ENCODE data around the gene MED10.

- TF ChIP-seq CTCF (IDR thresholded peaks at IDR 0.05; ENCODE audit: poor library complexity) (no peak), EZH2 (IDR thresholded peaks at IDR 0.05; ENCODE audit: borderline replicate concordance) (no peak), EZH2phosphoT487 (IDR thresholded peaks at IDR 0.05; ENCODE audit: low read depth, severe bottlenecking, unreplicated experiment) (no peak)
Measured at GRCh38 chr5:6378766-6379103, 388 bp upstream of the MED10 start.

Data from hepatocyte (in vitro differentiated cells).